ENCODE measurements around the gene USP22.
"Not testable (repeated sequence)": the region's sequence is repeated elsewhere in the genome, so short reads cannot be mapped to it uniquely, and the experiment has no call there.

Gene USP22

GRCh38 chr17:21042458-21043295, at the start of gene USP22:
USP22 (minus strand) TSS chr17:21043011; CDS start chr17:21042835, 176 bp downstream.
- no peak within 1 kb of the TSS for H3K27ac ChIP-seq (ENCODE audit: low read length)
- H3K27me3 ChIP-seq (ENCODE audit: control insufficient read depth, insufficient read depth, low read length), result no peaks in the 10 kb centered on the region
- WGBS (ENCODE audit: insufficient coverage, insufficient read length), result no CpG with 5 or more reads among the region's 91 CpGs
- DNase-seq (ENCODE audit: low read depth, low spot score), result peak; percentile 52
- peaks cover 1% of the 10 kb centered on the region; the same call in 1 of the 2 replicates for H3K4me1 ChIP-seq (ENCODE audit: control insufficient read depth, insufficient read depth, low read length)
- H3K36me3 ChIP-seq (ENCODE audit: control insufficient read depth, insufficient read depth, low read length), result no peaks in the 10 kb centered on the region; the same call in 1 of the 2 replicates
- H3K4me3 ChIP-seq (ENCODE audit: low read length), result peak within 1 kb of the TSS; percentile 96
- H3K9me3 ChIP-seq (ENCODE audit: control insufficient read depth, insufficient read depth, low read length), result no peaks in the 10 kb centered on the region

- no CpG with 5 or more reads among the region's 4 CpGs for WGBS (ENCODE audit: insufficient coverage, insufficient read length)
Measured at GRCh38 chr17:21090902-21091618, 48.2 kb upstream of the USP22 start.

GRCh38 chr17:21089933-21090901, 47.4 kb upstream of the USP22 start:
- no CpG with 5 or more reads among the region's 7 CpGs for WGBS (ENCODE audit: insufficient coverage, insufficient read length)

More at GRCh38 chr17:21090902-21091618, 48.2 kb upstream of the USP22 start:
- H3K27ac ChIP-seq (ENCODE audit: low read length), result no peak overlapping the region
- H3K36me3 ChIP-seq (ENCODE audit: control insufficient read depth, insufficient read depth, low read length), result no peaks in the 10 kb centered on the region
- H3K4me1 ChIP-seq (ENCODE audit: control insufficient read depth, insufficient read depth, low read length), result no peaks in the 10 kb centered on the region
- no peak overlapping the region for H3K4me3 ChIP-seq (ENCODE audit: low read length)
- H3K9me3 ChIP-seq (ENCODE audit: control insufficient read depth, insufficient read depth, low read length), result no peaks in the 10 kb centered on the region
- no peak for DNase-seq (ENCODE audit: low read depth, low spot score)
- no peaks in the 10 kb centered on the region for H3K27me3 ChIP-seq (ENCODE audit: control insufficient read depth, insufficient read depth, low read length)

GRCh38 chr17:21089145-21089544, 46.3 kb upstream of the USP22 start:
- Histone ChIP-seq H3K36me3 (ENCODE audit: control insufficient read depth, insufficient read depth, low read length) (no peaks in the 10 kb centered on the region), H3K4me3 (ENCODE audit: low read length) (no peak overlapping the region), H3K9me3 (ENCODE audit: control insufficient read depth, insufficient read depth, low read length) (no peaks in the 10 kb centered on the region), H3K27me3 (ENCODE audit: control insufficient read depth, insufficient read depth, low read length) (no peaks in the 10 kb centered on the region), H3K27ac (ENCODE audit: low read length) (no peak overlapping the region), H3K4me1 (ENCODE audit: control insufficient read depth, insufficient read depth, low read length) (no peaks in the 10 kb centered on the region)
- no CpG with 5 or more reads among the region's 1 CpG for WGBS (ENCODE audit: insufficient coverage, insufficient read length)
- no peak for DNase-seq (ENCODE audit: low read depth, low spot score)

More at GRCh38 chr17:21089933-21090901, 47.4 kb upstream of the USP22 start:
- DNase-seq (ENCODE audit: low read depth, low spot score), result no peak
- Histone ChIP-seq H3K4me1 (ENCODE audit: control insufficient read depth, insufficient read depth, low read length) (no peaks in the 10 kb centered on the region), H3K27me3 (ENCODE audit: control insufficient read depth, insufficient read depth, low read length) (no peaks in the 10 kb centered on the region), H3K27ac (ENCODE audit: low read length) (no peak overlapping the region), H3K9me3 (ENCODE audit: control insufficient read depth, insufficient read depth, low read length) (no peaks in the 10 kb centered on the region), H3K36me3 (ENCODE audit: control insufficient read depth, insufficient read depth, low read length) (no peaks in the 10 kb centered on the region), H3K4me3 (ENCODE audit: low read length) (no peak overlapping the region)

GRCh38 chr17:21085707-21086106, 42.9 kb upstream of the USP22 start:
- no peak overlapping the region for H3K4me3 ChIP-seq (ENCODE audit: low read length)
- no CpG with 5 or more reads among the region's 32 CpGs for WGBS (ENCODE audit: insufficient coverage, insufficient read length)
- H3K36me3 ChIP-seq (ENCODE audit: control insufficient read depth, insufficient read depth, low read length), result no peaks in the 10 kb centered on the region

GRCh38 chr17:21085280-21085679, 42.5 kb upstream of the USP22 start:
- not testable (repeated sequence) for H3K27ac ChIP-seq (ENCODE audit: low read length); H3K36me3 ChIP-seq (ENCODE audit: control insufficient read depth, insufficient read depth, low read length); DNase-seq (ENCODE audit: low read depth, low spot score); H3K9me3 ChIP-seq (ENCODE audit: control insufficient read depth, insufficient read depth, low read length); H3K4me3 ChIP-seq (ENCODE audit: low read length); H3K4me1 ChIP-seq (ENCODE audit: control insufficient read depth, insufficient read depth, low read length); H3K27me3 ChIP-seq (ENCODE audit: control insufficient read depth, insufficient read depth, low read length)
- WGBS (ENCODE audit: insufficient coverage, insufficient read length), result no CpG with 5 or more reads among the region's 1 CpG

More at GRCh38 chr17:21085707-21086106, 42.9 kb upstream of the USP22 start:
- H3K9me3 ChIP-seq (ENCODE audit: control insufficient read depth, insufficient read depth, low read length), result no peaks in the 10 kb centered on the region
- no peaks in the 10 kb centered on the region for H3K27me3 ChIP-seq (ENCODE audit: control insufficient read depth, insufficient read depth, low read length)
- DNase-seq (ENCODE audit: low read depth, low spot score), result no peak
- H3K4me1 ChIP-seq (ENCODE audit: control insufficient read depth, insufficient read depth, low read length), result no peaks in the 10 kb centered on the region
- no peak overlapping the region for H3K27ac ChIP-seq (ENCODE audit: low read length)

- WGBS (ENCODE audit: insufficient coverage, insufficient read length), result no CpG with 5 or more reads among the region's 5 CpGs
- DNase-seq (ENCODE audit: low read depth, low spot score), result no peak
- no peaks in the 10 kb centered on the region for H3K27me3 ChIP-seq (ENCODE audit: control insufficient read depth, insufficient read depth, low read length)
- H3K9me3 ChIP-seq (ENCODE audit: control insufficient read depth, insufficient read depth, low read length), result no peaks in the 10 kb centered on the region
- no peak overlapping the region for H3K27ac ChIP-seq (ENCODE audit: low read length)
- H3K4me1 ChIP-seq (ENCODE audit: control insufficient read depth, insufficient read depth, low read length), result no peaks in the 10 kb centered on the region
- no peaks in the 10 kb centered on the region for H3K36me3 ChIP-seq (ENCODE audit: control insufficient read depth, insufficient read depth, low read length)
- no peak overlapping the region for H3K4me3 ChIP-seq (ENCODE audit: low read length)
Measured at GRCh38 chr17:21082001-21082436, 39.2 kb upstream of the USP22 start.

GRCh38 chr17:21079196-21079595, 36.4 kb upstream of the USP22 start:
- Histone ChIP-seq H3K9me3 (ENCODE audit: control insufficient read depth, insufficient read depth, low read length) (no peaks in the 10 kb centered on the region), H3K27ac (ENCODE audit: low read length) (no peak overlapping the region), H3K4me3 (ENCODE audit: low read length) (no peak overlapping the region), H3K27me3 (ENCODE audit: control insufficient read depth, insufficient read depth, low read length) (no peaks in the 10 kb centered on the region), H3K4me1 (ENCODE audit: control insufficient read depth, insufficient read depth, low read length) (no peaks in the 10 kb centered on the region), H3K36me3 (ENCODE audit: control insufficient read depth, insufficient read depth, low read length) (no peaks in the 10 kb centered on the region)
- DNase-seq (ENCODE audit: low read depth, low spot score), result no peak
- no CpG with 5 or more reads among the region's 7 CpGs for WGBS (ENCODE audit: insufficient coverage, insufficient read length)

GRCh38 chr17:21078016-21078780, 35.4 kb upstream of the USP22 start:
- Histone ChIP-seq H3K4me3 (ENCODE audit: low read length) (no peak overlapping the region), H3K4me1 (ENCODE audit: control insufficient read depth, insufficient read depth, low read length) (no peaks in the 10 kb centered on the region), H3K9me3 (ENCODE audit: control insufficient read depth, insufficient read depth, low read length) (no peaks in the 10 kb centered on the region), H3K27ac (ENCODE audit: low read length) (no peak overlapping the region), H3K27me3 (ENCODE audit: control insufficient read depth, insufficient read depth, low read length) (no peaks in the 10 kb centered on the region), H3K36me3 (ENCODE audit: control insufficient read depth, insufficient read depth, low read length) (no peaks in the 10 kb centered on the region)
- WGBS (ENCODE audit: insufficient coverage, insufficient read length), result no CpG with 5 or more reads among the region's 11 CpGs
- no peak for DNase-seq (ENCODE audit: low read depth, low spot score)

Measured in iPS DF 6.9 (cell line).